Measurements from ENCODE around the gene BACE1-AS.
A peak's percentile ranks its signal among the peaks of the same experiment; 100 is the strongest.
"Not testable (repeated sequence)": the region's sequence is repeated elsewhere in the genome, so short reads cannot be mapped to it uniquely, and the experiment has no call there.

The BACE1-AS gene

GRCh38 chr11:117258576-117258975 is 32.6 kb upstream of the BACE1-AS start:
- no peak overlapping the region for H3K4me2 ChIP-seq (ENCODE audit: low read length)
- H3K36me3 ChIP-seq (ENCODE audit: control insufficient read depth, insufficient read depth, low read length), result peaks cover 2% of the 10 kb centered on the region
- no peak overlapping the region for H3K23ac ChIP-seq (ENCODE audit: low read length)
- H2BK120ac ChIP-seq (ENCODE audit: low read depth, low read length), result no peak overlapping the region
- whole genome bisulfite sequencing (ENCODE audit: extremely low coverage, insufficient coverage, low lambda C conversion rate), result no CpG with 5 or more reads among the region's 2 CpGs
- no peaks in the 10 kb centered on the region for H3K79me1 ChIP-seq (ENCODE audit: low read length)
- H2BK15ac ChIP-seq (replicated peaks; ENCODE audit: low read depth), result no peak overlapping the region
- H3K9ac ChIP-seq (ENCODE audit: low read length), result no peak overlapping the region
- H4K8ac ChIP-seq (ENCODE audit: low read depth, low read length), result no peak overlapping the region
- no peaks in the 10 kb centered on the region for H3K4me1 ChIP-seq (ENCODE audit: control insufficient read depth, low read depth, low read length)
- no peak overlapping the region for H4K5ac ChIP-seq (ENCODE audit: low read length)
- no peak overlapping the region for H3K18ac ChIP-seq (ENCODE audit: low read length)
- no peak overlapping the region for H3K27ac ChIP-seq (ENCODE audit: low read depth, low read length)
- H2AK5ac ChIP-seq (ENCODE audit: low read length), result no peak overlapping the region
- no peak overlapping the region for H3K4me3 ChIP-seq (ENCODE audit: low read length)
- H3K27me3 ChIP-seq (ENCODE audit: insufficient read depth, low read length, poor library complexity), result no peaks in the 10 kb centered on the region
- H3K4ac ChIP-seq (ENCODE audit: low read depth, low read length), result no peak overlapping the region
- no peak overlapping the region for H3K56ac ChIP-seq (ENCODE audit: low read length)
- no peak for DNase-seq
- H2BK5ac ChIP-seq (ENCODE audit: low read length), result no peak overlapping the region
- no peaks in the 10 kb centered on the region for H3K79me2 ChIP-seq (ENCODE audit: control insufficient read depth, insufficient read depth, low read length)

DNA sequence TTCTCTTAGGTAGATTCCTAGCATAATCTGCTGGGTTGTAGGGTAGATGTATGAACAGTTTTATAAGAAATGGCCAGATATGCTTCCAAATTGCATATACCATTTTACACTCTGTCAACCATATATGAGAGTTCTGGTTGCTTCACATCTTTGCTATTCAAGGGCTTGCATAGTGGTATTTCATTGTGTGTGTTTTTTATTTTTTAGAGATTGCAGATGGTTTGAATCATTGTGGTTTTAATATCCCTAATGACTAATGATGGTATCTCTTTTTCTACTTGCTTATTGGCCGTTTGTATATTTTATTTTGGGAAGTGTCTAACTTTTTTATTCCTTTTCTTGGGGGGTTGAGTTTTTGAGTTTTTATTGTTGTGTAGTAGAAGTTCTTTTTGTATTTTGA is 31.7 kb upstream of the BACE1-AS start:
- Histone ChIP-seq H2BK5ac (ENCODE audit: low read length) (no peak overlapping the region), H3K4ac (ENCODE audit: low read depth, low read length) (no peak overlapping the region), H3K18ac (ENCODE audit: low read length) (no peak overlapping the region), H3K23ac (ENCODE audit: low read length) (no peak overlapping the region), H4K8ac (ENCODE audit: low read depth, low read length) (no peak overlapping the region), H2BK15ac (replicated peaks; ENCODE audit: low read depth) (no peak overlapping the region), H3K27me3 (ENCODE audit: insufficient read depth, low read length, poor library complexity) (no peaks in the 10 kb centered on the region), H3K4me2 (ENCODE audit: low read length) (no peak overlapping the region), H4K5ac (ENCODE audit: low read length) (no peak overlapping the region), H3K27ac (ENCODE audit: low read depth, low read length) (no peak overlapping the region), H2AK5ac (ENCODE audit: low read length) (no peak overlapping the region), H3K56ac (ENCODE audit: low read length) (no peak overlapping the region), H3K4me3 (ENCODE audit: low read length) (no peak overlapping the region), H3K79me1 (ENCODE audit: low read length) (no peaks in the 10 kb centered on the region), H3K79me2 (ENCODE audit: control insufficient read depth, insufficient read depth, low read length) (no peaks in the 10 kb centered on the region), H3K9ac (ENCODE audit: low read length) (no peak overlapping the region), H2BK120ac (ENCODE audit: low read depth, low read length) (no peak overlapping the region), H3K36me3 (ENCODE audit: control insufficient read depth, insufficient read depth, low read length) (peaks cover 2% of the 10 kb centered on the region), H3K4me1 (ENCODE audit: control insufficient read depth, low read depth, low read length) (no peaks in the 10 kb centered on the region)
- no peak for DNase-seq
- WGBS (ENCODE audit: extremely low coverage, insufficient coverage, low lambda C conversion rate), result no CpG with 5 or more reads among the region's 1 CpG

DNA sequence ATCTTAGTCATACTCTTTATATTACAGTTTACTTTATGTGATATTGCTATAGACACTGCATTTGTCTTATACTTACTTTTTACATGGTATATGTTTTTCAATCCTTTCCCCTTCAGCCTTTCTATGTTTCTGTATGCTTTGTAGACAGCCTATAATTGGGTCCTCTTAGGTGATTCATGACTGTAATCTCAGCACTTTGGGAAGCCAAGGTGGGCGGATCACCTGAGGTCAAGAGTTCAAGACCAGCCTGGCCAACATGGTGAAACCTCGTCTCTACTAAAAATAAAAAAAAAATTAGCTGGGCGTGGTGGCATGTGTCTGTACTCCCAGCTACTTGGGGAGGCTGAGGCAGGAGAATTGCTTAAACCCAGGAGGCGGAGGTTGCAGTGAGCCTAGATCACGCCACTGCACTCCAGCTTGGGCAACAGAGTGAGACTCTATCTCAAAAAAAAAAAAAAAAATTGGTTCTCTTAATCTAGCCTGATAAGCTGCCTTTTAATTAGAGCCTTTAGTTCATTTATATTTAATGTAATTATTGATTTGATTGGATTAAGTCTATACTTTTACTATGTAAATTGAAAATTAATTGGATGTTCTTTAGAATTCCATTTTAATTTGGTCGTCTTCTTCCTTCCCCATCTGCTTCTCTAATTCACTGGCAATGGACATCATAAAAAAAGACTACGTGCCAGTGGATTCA is 26.4 kb upstream of the BACE1-AS start:
- H3K36me3 ChIP-seq (ENCODE audit: control insufficient read depth, insufficient read depth, low read length); H3K4me2 ChIP-seq (ENCODE audit: low read length); H2BK15ac ChIP-seq (replicated peaks; ENCODE audit: low read depth); H3K79me2 ChIP-seq (ENCODE audit: control insufficient read depth, insufficient read depth, low read length); H4K5ac ChIP-seq (ENCODE audit: low read length); H3K18ac ChIP-seq (ENCODE audit: low read length); H3K56ac ChIP-seq (ENCODE audit: low read length); H3K9ac ChIP-seq (ENCODE audit: low read length); H3K4ac ChIP-seq (ENCODE audit: low read depth, low read length); H3K4me3 ChIP-seq (ENCODE audit: low read length); H4K8ac ChIP-seq (ENCODE audit: low read depth, low read length); H2BK5ac ChIP-seq (ENCODE audit: low read length); DNase-seq; H2AK5ac ChIP-seq (ENCODE audit: low read length); H3K79me1 ChIP-seq (ENCODE audit: low read length); H3K27me3 ChIP-seq (ENCODE audit: insufficient read depth, low read length, poor library complexity); H3K27ac ChIP-seq (ENCODE audit: low read depth, low read length); H3K23ac ChIP-seq (ENCODE audit: low read length); H2BK120ac ChIP-seq (ENCODE audit: low read depth, low read length): not testable (repeated sequence)
- peaks cover 10% of the 10 kb centered on the region for H3K4me1 ChIP-seq (ENCODE audit: control insufficient read depth, low read depth, low read length)
- no CpG with 5 or more reads among the region's 7 CpGs for WGBS (ENCODE audit: extremely low coverage, insufficient coverage, low lambda C conversion rate)

DNA sequence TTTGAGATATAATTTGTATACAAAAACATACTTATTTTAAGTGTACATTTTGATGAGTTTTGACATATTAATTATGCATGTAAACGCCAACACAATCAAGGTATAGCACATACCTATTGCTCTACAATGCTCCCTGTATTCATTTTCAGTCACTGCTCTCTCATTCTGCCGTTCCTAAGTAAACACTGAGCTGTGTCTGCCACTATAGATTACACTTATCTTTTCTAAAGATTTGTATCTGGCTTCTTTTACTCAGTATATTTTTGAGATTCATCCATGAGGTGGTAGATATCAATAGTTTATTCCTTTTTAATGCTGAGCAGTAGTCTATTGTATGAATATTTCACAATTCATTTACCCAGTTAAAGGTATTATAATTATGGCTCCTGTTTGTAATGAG is 25.4 kb upstream of the BACE1-AS start:
- WGBS (ENCODE audit: extremely low coverage, insufficient coverage, low lambda C conversion rate), result no CpG with 5 or more reads among the region's 2 CpGs
- H2AK5ac ChIP-seq (ENCODE audit: low read length), result no peak overlapping the region
- H3K27ac ChIP-seq (ENCODE audit: low read depth, low read length), result no peak overlapping the region
- no peak overlapping the region for H3K4me2 ChIP-seq (ENCODE audit: low read length)
- peak; percentile 62 for DNase-seq
- no peak overlapping the region for H3K23ac ChIP-seq (ENCODE audit: low read length)
- no peak overlapping the region for H2BK120ac ChIP-seq (ENCODE audit: low read depth, low read length)
- H4K8ac ChIP-seq (ENCODE audit: low read depth, low read length), result no peak overlapping the region
- H3K4ac ChIP-seq (ENCODE audit: low read depth, low read length), result no peak overlapping the region
- no peaks in the 10 kb centered on the region for H3K27me3 ChIP-seq (ENCODE audit: insufficient read depth, low read length, poor library complexity)
- no peaks in the 10 kb centered on the region for H3K79me1 ChIP-seq (ENCODE audit: low read length)
- no peak overlapping the region for H2BK5ac ChIP-seq (ENCODE audit: low read length)
- H3K36me3 ChIP-seq (ENCODE audit: control insufficient read depth, insufficient read depth, low read length), result peaks cover 1% of the 10 kb centered on the region
- H2BK15ac ChIP-seq (replicated peaks; ENCODE audit: low read depth), result no peak overlapping the region
- H3K56ac ChIP-seq (ENCODE audit: low read length), result no peak overlapping the region
- H3K4me1 ChIP-seq (ENCODE audit: control insufficient read depth, low read depth, low read length), result peaks cover 10% of the 10 kb centered on the region
- H3K18ac ChIP-seq (ENCODE audit: low read length), result no peak overlapping the region
- no peak overlapping the region for H4K5ac ChIP-seq (ENCODE audit: low read length)
- no peaks in the 10 kb centered on the region for H3K79me2 ChIP-seq (ENCODE audit: control insufficient read depth, insufficient read depth, low read length)
- H3K9ac ChIP-seq (ENCODE audit: low read length), result no peak overlapping the region
- H3K4me3 ChIP-seq (ENCODE audit: low read length), result no peak overlapping the region

DNA sequence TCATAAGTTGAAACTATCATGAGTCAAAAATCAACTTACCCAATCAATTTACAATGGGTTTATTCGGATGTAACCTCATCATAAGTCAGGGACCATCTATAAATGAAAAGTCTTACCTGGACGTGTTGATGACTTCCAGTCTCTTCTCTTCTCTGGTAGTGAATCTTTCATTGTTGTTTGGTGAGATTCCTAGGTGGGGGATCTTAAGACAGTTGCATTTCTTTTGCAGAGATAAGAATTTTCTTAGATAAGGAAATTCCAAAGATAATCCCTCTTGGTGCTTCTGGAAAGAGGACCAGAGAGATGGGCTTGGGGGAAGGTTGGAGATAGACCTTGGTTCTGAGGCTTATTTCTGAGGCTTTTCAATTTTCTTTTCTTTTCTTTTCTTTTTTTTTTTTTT is 21.3 kb upstream of the BACE1-AS start:
- Histone ChIP-seq H3K18ac (ENCODE audit: low read length) (peak overlapping the region; percentile 96), H2BK15ac (replicated peaks; ENCODE audit: low read depth) (no peak overlapping the region), H3K4me3 (ENCODE audit: low read length) (no peak overlapping the region), H3K27ac (ENCODE audit: low read depth, low read length) (peak overlapping the region; percentile 79), H3K4ac (ENCODE audit: low read depth, low read length) (peak overlapping the region; percentile 95), H2AK5ac (ENCODE audit: low read length) (no peak overlapping the region), H3K4me2 (ENCODE audit: low read length) (no peak overlapping the region), H3K56ac (ENCODE audit: low read length) (no peak overlapping the region), H3K79me2 (ENCODE audit: control insufficient read depth, insufficient read depth, low read length) (no peaks in the 10 kb centered on the region), H3K4me1 (ENCODE audit: control insufficient read depth, low read depth, low read length) (peaks cover 12% of the 10 kb centered on the region), H3K9ac (ENCODE audit: low read length) (no peak overlapping the region), H2BK120ac (ENCODE audit: low read depth, low read length) (no peak overlapping the region), H3K36me3 (ENCODE audit: control insufficient read depth, insufficient read depth, low read length) (no peaks in the 10 kb centered on the region), H3K27me3 (ENCODE audit: insufficient read depth, low read length, poor library complexity) (no peaks in the 10 kb centered on the region), H3K79me1 (ENCODE audit: low read length) (no peaks in the 10 kb centered on the region), H4K8ac (ENCODE audit: low read depth, low read length) (no peak overlapping the region), H2BK5ac (ENCODE audit: low read length) (no peak overlapping the region), H4K5ac (ENCODE audit: low read length) (no peak overlapping the region), H3K23ac (ENCODE audit: low read length) (no peak overlapping the region)
- no CpG with 5 or more reads among the region's 2 CpGs for WGBS (ENCODE audit: extremely low coverage, insufficient coverage, low lambda C conversion rate)
- DNase-seq, result peak; percentile 95

DNA sequence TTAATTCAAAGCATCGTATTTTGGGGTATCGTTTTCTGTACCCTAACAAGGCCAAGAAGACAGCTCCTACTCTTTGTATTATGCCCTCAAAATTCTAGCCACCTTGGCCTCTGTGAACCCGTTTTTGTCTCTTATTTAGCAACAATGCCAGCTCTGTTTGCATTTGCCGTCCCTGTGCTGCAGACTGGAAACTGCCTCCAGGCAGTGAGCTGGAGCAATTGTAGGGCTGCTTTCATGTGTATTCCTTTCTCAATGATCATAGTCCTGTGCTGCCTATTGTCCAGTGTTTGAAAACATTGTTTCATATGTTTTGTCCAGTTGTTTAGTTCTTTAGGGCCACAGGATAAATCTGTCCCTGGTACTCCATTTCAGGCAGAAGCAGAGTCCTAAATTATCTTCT is 19.9 kb upstream of the BACE1-AS start:
- peak overlapping the region; percentile 80 for H3K56ac ChIP-seq (ENCODE audit: low read length)
- peak; percentile 42 for DNase-seq
- no peak overlapping the region for H4K8ac ChIP-seq (ENCODE audit: low read depth, low read length)
- WGBS (ENCODE audit: extremely low coverage, insufficient coverage, low lambda C conversion rate), result no CpG with 5 or more reads among the region's 4 CpGs
- H3K27me3 ChIP-seq (ENCODE audit: insufficient read depth, low read length, poor library complexity), result no peaks in the 10 kb centered on the region
- H3K4me1 ChIP-seq (ENCODE audit: control insufficient read depth, low read depth, low read length), result peaks cover 12% of the 10 kb centered on the region
- H2AK5ac ChIP-seq (ENCODE audit: low read length), result no peak overlapping the region
- H2BK15ac ChIP-seq (replicated peaks; ENCODE audit: low read depth), result no peak overlapping the region
- H3K23ac ChIP-seq (ENCODE audit: low read length), result no peak overlapping the region
- no peaks in the 10 kb centered on the region for H3K79me1 ChIP-seq (ENCODE audit: low read length)
- no peak overlapping the region for H4K5ac ChIP-seq (ENCODE audit: low read length)
- H3K9ac ChIP-seq (ENCODE audit: low read length), result no peak overlapping the region
- H3K4me3 ChIP-seq (ENCODE audit: low read length), result no peak overlapping the region
- H2BK5ac ChIP-seq (ENCODE audit: low read length), result peak overlapping the region; percentile 30
- H3K4ac ChIP-seq (ENCODE audit: low read depth, low read length), result peak overlapping the region; percentile 41
- no peak overlapping the region for H3K27ac ChIP-seq (ENCODE audit: low read depth, low read length)
- no peak overlapping the region for H3K4me2 ChIP-seq (ENCODE audit: low read length)
- H3K79me2 ChIP-seq (ENCODE audit: control insufficient read depth, insufficient read depth, low read length), result no peaks in the 10 kb centered on the region
- peak overlapping the region; percentile 88 for H3K18ac ChIP-seq (ENCODE audit: low read length)
- no peak overlapping the region for H2BK120ac ChIP-seq (ENCODE audit: low read depth, low read length)
- H3K36me3 ChIP-seq (ENCODE audit: control insufficient read depth, insufficient read depth, low read length), result no peaks in the 10 kb centered on the region
